Skeletal muscle satellite cell (primary cell): Measurements from ENCODE around the gene ALK.

Experiments
- H3K27me3 ChIP-seq: 2 replicates; pipeline ENCODE4 v1.7.0; 2013; ENCODE audit warnings: low read length; ENCODE audit not compliant: control insufficient read depth, insufficient read depth
- H3K36me3 ChIP-seq: 2 replicates; pipeline ENCODE4 v1.7.0; 2013; ENCODE audit warnings: mild to moderate bottlenecking, control low read depth, low read length; ENCODE audit not compliant: insufficient read depth
- H3K4me1 ChIP-seq: 2 replicates; pipeline ENCODE4 v1.7.0; 2013; ENCODE audit warnings: low read length; ENCODE audit not compliant: control insufficient read depth, insufficient read depth
- H3K4me2 ChIP-seq: 2 replicates; pipeline ENCODE4 v1.7.0; 2013; ENCODE audit warnings: mild to moderate bottlenecking, low read length
- H3K4me3 ChIP-seq: 2 replicates; pipeline ENCODE4 v1.7.0; 2013; ENCODE audit warnings: low read length
- H3K9ac ChIP-seq: 2 replicates; pipeline ENCODE4 v1.7.0; 2013; ENCODE audit warnings: mild to moderate bottlenecking, low read depth, low read length, moderate library complexity
- H3K9me3 ChIP-seq: replicated peaks from 2 replicates; pipeline ENCODE4 v1.7.0; 2013; ENCODE audit warnings: mild to moderate bottlenecking, control low read depth, low read length

Gene ALK

GRCh38 chr2:29502460-29502911 lies 418.9 kb downstream of the ALK start:
- Histone ChIP-seq H3K9ac (no peak overlapping the region), H3K4me1 (no peaks in the 10 kb centered on the region), H3K27me3 (peaks cover 4% of the 10 kb centered on the region), H3K36me3 (no peaks in the 10 kb centered on the region), H3K4me2 (no peak overlapping the region), H3K4me3 (no peak overlapping the region), H3K9me3 (no peaks in the 10 kb centered on the region)

- Histone ChIP-seq H3K36me3 (no peaks in the 10 kb centered on the region), H3K4me3 (no peak overlapping the region), H3K9ac (no peak overlapping the region), H3K4me1 (no peaks in the 10 kb centered on the region), H3K27me3 (peaks cover 4% of the 10 kb centered on the region), H3K9me3 (no peaks in the 10 kb centered on the region), H3K4me2 (no peak overlapping the region)
Observed at GRCh38 chr2:29497375-29497774, 424.0 kb downstream of the ALK start.

DNA sequence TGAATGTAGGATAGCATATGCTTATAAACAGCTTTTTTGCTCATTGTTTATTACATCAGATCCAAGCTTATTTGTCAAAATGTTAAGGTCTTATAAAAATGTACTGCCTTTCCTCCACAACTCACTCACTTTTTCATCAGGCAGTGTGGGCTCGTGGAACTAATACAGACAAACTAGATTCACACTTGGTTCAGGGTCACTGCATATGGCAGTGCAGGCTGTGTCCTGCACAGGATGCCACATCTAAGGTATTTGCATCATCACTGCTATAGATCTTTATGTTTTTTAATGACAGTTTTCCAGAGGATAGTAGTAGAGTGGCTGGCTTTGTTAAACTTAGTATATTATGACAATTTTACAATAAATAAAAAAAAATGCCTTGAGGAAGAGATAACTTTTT lies 425.2 kb downstream of the ALK start:
- Histone ChIP-seq H3K27me3 (peaks cover 2% of the 10 kb centered on the region), H3K9me3 (no peaks in the 10 kb centered on the region), H3K9ac (no peak overlapping the region), H3K4me1 (no peaks in the 10 kb centered on the region), H3K36me3 (no peaks in the 10 kb centered on the region), H3K4me2 (no peak overlapping the region), H3K4me3 (no peak overlapping the region)

DNA sequence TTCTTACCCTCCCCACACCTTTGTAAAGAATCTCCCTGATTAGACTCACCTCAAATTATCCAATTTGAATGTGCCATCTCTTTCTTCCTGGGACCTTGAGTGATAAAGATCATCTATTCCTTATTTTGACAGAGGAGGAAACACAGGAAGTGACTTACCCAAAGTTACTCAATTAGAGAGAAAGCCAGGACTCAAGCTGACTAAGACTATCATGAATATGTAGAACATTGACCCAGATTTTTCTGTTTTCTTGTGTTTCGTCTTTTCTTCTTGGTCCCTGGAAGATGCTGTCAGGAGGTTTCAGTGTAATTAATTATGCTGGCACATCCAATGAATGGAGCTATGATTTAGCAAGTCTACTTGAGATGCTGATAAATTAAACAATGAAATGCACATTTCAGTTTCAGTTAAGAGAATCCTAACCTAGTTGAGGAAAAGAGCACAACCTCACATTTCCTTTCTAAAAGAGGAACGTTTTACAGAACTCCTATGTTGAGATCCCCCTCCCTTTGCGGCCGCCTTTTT lies 425.8 kb downstream of the ALK start:
- Histone ChIP-seq H3K9ac (no peak overlapping the region), H3K4me3 (no peak overlapping the region), H3K36me3 (no peaks in the 10 kb centered on the region), H3K4me2 (no peak overlapping the region), H3K9me3 (no peaks in the 10 kb centered on the region), H3K4me1 (no peaks in the 10 kb centered on the region), H3K27me3 (no peaks in the 10 kb centered on the region)

DNA sequence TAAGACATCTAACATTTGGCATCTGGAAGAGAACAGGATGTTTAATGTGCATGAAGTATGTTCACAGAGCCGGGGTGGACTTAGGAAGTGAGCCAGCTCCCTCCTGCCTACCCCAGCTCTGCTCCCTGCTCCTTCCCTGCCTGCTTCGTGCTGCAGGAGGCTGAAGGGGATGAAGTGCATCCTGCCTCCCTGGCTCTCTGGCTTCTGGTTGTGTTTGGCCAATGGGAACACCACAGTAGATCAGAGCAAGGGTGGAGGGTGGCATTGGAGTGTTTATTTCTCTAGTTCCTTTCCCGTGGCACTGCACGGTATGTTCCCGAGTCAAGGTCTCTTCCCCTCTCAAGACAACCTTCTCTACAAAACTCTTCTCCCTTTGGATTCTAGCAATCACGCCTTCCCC lies 426.3 kb downstream of the ALK start:
- no peak overlapping the region for H3K4me3 ChIP-seq
- H3K9ac ChIP-seq: no peak overlapping the region
- H3K4me2 ChIP-seq: no peak overlapping the region
- no peaks in the 10 kb centered on the region for H3K9me3 ChIP-seq
- no peaks in the 10 kb centered on the region for H3K36me3 ChIP-seq
- H3K27me3 ChIP-seq: no peaks in the 10 kb centered on the region
- no peaks in the 10 kb centered on the region for H3K4me1 ChIP-seq

GRCh38 chr2:29492701-29493100 lies 428.7 kb downstream of the ALK start:
- Histone ChIP-seq H3K27me3 (no peaks in the 10 kb centered on the region), H3K4me3 (no peak overlapping the region), H3K36me3 (no peaks in the 10 kb centered on the region), H3K4me2 (no peak overlapping the region), H3K9ac (no peak overlapping the region), H3K9me3 (no peaks in the 10 kb centered on the region), H3K4me1 (no peaks in the 10 kb centered on the region)

DNA sequence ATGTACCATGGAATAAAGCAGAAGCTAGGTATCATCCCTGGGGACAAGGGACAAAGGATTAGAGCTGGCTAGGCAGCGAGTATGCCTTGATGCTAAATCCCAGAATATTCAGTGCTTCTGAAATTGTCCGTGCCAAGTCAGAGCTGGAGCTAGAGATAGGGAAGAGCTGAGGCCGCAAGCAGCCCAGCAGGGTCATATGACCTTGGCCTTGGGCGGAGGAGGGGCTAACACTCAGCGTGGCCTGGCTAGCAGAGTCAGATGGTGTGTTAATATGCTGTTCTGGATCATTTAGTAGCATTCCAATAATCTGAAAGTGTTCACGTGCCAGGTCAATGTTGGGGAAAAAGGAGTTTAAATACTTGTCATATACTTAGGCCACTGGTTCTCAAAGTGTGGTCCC lies 431.3 kb downstream of the ALK start:
- H3K4me1 ChIP-seq: no peaks in the 10 kb centered on the region
- no peak overlapping the region for H3K9ac ChIP-seq

DNA sequence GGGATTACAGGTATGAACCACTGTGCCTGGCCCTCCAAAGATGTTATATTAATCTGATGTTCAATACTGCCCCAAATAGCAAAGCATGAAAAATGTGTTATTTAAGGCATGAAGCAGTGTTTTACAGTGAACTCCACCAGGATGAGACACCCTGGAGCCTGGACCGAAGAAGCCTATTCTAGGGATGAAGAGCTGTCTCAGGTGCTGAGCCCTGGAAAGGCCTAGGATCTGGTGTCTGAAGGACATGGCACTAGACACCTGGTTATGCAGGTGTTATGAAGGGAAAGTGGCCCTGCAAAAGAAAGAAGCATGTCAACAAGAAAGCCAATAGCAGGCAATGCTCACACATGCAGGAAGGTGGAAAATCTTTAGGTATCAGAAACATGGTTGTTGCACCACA lies 431.8 kb downstream of the ALK start:
- Histone ChIP-seq H3K4me2 (no peak overlapping the region), H3K27me3 (no peaks in the 10 kb centered on the region), H3K9ac (no peak overlapping the region), H3K9me3 (no peaks in the 10 kb centered on the region), H3K4me1 (no peaks in the 10 kb centered on the region), H3K4me3 (no peak overlapping the region), H3K36me3 (no peaks in the 10 kb centered on the region)

More for the DNA sequence above, 431.3 kb downstream of the ALK start:
- Histone ChIP-seq H3K27me3 (no peaks in the 10 kb centered on the region), H3K4me2 (no peak overlapping the region), H3K36me3 (no peaks in the 10 kb centered on the region), H3K4me3 (no peak overlapping the region), H3K9me3 (no peaks in the 10 kb centered on the region)

DNA sequence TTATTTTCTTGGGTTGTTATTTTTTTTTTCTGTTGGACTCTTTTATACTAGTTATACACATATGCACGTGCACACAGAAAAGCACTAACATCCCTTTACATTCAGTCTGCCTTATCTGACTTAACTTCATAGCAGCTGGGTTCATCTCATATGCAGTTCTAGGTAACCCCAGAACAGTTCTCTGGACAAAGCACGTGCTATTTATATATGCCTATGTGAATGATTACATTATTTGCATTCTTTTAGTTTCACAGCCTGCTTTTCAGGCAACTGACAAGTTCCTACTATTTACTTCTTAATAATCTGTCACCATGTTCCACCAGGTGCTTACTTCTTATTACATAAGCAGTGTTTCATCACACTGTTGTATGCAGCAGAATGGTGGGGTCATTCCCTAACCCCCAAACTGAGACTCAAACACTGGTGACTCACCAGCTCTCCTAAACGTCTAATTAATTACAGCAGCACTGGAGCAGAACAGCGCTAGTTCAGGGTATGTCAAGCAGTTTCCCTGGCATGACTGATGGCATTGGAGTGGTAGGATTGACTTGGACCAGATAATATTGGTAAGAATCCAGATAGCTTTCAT lies 433.3 kb downstream of the ALK start:
- Histone ChIP-seq H3K4me2 (no peak overlapping the region), H3K4me3 (no peak overlapping the region), H3K4me1 (no peaks in the 10 kb centered on the region), H3K27me3 (no peaks in the 10 kb centered on the region), H3K9me3 (no peaks in the 10 kb centered on the region), H3K36me3 (no peaks in the 10 kb centered on the region), H3K9ac (no peak overlapping the region)

- no peaks in the 10 kb centered on the region for H3K4me1 ChIP-seq
- no peak overlapping the region for H3K4me2 ChIP-seq
- no peaks in the 10 kb centered on the region for H3K9me3 ChIP-seq
- H3K9ac ChIP-seq: no peak overlapping the region
- H3K36me3 ChIP-seq: no peaks in the 10 kb centered on the region
- no peaks in the 10 kb centered on the region for H3K27me3 ChIP-seq
- no peak overlapping the region for H3K4me3 ChIP-seq
Observed at GRCh38 chr2:29485631-29486030, 435.8 kb downstream of the ALK start.

DNA sequence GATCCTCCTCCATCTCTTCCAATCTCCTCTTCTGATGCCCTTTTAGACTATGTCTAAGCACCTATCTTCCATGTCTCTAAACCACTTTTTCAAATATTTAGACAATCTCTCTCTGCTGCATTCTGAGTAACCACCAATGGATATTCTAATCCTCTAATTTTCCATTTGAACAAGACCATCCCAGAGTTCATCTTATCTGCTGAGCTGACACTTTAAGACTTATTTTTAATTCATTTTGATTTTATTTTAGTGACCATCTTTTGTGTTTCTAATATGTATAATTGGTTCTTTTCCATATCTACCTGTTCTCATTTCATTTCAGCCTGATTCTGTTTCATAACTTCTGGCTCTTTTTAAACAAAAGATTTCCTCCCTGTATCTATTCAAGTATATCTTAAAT lies 436.3 kb downstream of the ALK start:
- no peak overlapping the region for H3K4me3 ChIP-seq
- no peak overlapping the region for H3K9ac ChIP-seq
- H3K36me3 ChIP-seq: no peaks in the 10 kb centered on the region
- H3K27me3 ChIP-seq: no peaks in the 10 kb centered on the region
- no peaks in the 10 kb centered on the region for H3K9me3 ChIP-seq
- no peaks in the 10 kb centered on the region for H3K4me1 ChIP-seq
- no peak overlapping the region for H3K4me2 ChIP-seq

DNA sequence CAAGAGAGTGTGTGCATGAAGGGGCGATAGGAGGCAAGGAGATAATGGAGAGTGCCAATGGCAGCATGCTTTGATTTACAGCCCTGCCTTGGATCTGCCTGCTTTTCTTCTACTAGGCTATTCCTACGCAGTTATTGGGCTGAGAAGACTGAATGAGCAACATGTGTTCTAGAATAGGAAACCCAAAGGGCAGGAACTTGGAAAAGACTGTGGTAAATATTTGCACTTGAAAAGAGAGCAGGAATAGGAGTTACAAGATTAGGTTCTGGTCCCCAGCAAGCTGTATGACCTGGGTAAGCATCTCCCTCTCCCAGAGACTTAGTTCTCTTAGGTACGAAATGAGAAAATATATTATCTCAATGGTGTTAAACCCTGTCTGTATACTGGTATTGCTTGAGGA lies 438.5 kb downstream of the ALK start:
- no peak overlapping the region for H3K4me3 ChIP-seq
- no peaks in the 10 kb centered on the region for H3K4me1 ChIP-seq
- H3K36me3 ChIP-seq: no peaks in the 10 kb centered on the region
- H3K9ac ChIP-seq: no peak overlapping the region
- no peaks in the 10 kb centered on the region for H3K27me3 ChIP-seq
- no peaks in the 10 kb centered on the region for H3K9me3 ChIP-seq
- no peak overlapping the region for H3K4me2 ChIP-seq
